GM21528 (cell line): ENCODE measurements around the gene LHX1.

Source experiments
- ATAC-seq: cut with Tn5 transposase; IDR thresholded peaks from one replicate; pipeline ENCODE4 v1.9.1; 2021; ENCODE audit warnings: mild to moderate bottlenecking, moderate library complexity; ENCODE audit not compliant: unreplicated experiment, low FRiP score

LHX1 gene

GRCh38 chr17:36921095-36921851 is 16.0 kb upstream of the LHX1 start:
- no peak for ATAC-seq

- ATAC-seq: no peak
Observed at GRCh38 chr17:36922175-36922574, 15.1 kb upstream of the LHX1 start.

- ATAC-seq: no peak
Observed at GRCh38 chr17:36923814-36924221, 13.5 kb upstream of the LHX1 start.

- ATAC-seq: no peak
Observed at GRCh38 chr17:36926226-36926625, 11.0 kb upstream of the LHX1 start.

- ATAC-seq: no peak
Observed at GRCh38 chr17:36926701-36927100, 10.6 kb upstream of the LHX1 start.

GRCh38 chr17:36928471-36929345 is 8.6 kb upstream of the LHX1 start:
- no peak for ATAC-seq

- ATAC-seq: no peak
Observed at GRCh38 chr17:36929851-36930582, 7.3 kb upstream of the LHX1 start.

GRCh38 chr17:36930583-36930900 is 6.7 kb upstream of the LHX1 start:
- no peak for ATAC-seq

- no peak for ATAC-seq
Observed at GRCh38 chr17:36931096-36931696, 6.1 kb upstream of the LHX1 start.

GRCh38 chr17:36931697-36932382 is 5.4 kb upstream of the LHX1 start:
- no peak for ATAC-seq

GRCh38 chr17:36932383-36932693 is 4.9 kb upstream of the LHX1 start:
- no peak for ATAC-seq

- no peak for ATAC-seq
Observed at GRCh38 chr17:36932694-36933511, 4.4 kb upstream of the LHX1 start.

GRCh38 chr17:36933512-36934143 is 3.6 kb upstream of the LHX1 start:
- ATAC-seq: no peak

GRCh38 chr17:36934144-36934691 is 3.1 kb upstream of the LHX1 start:
- no peak for ATAC-seq

GRCh38 chr17:36934692-36935630 is 2.3 kb upstream of the LHX1 start:
- no peak for ATAC-seq

GRCh38 chr17:36935671-36936454 is 1.4 kb upstream of the LHX1 start:
- ATAC-seq: no peak

- no peak for ATAC-seq
Observed at GRCh38 chr17:36936455-36937000, 747 bp upstream of the LHX1 start.
